ACC112 (cell line): Measurements from ENCODE around the gene TRIM24.
"Not testable (repeated sequence)": the region's sequence is repeated elsewhere in the genome, so short reads cannot be mapped to it uniquely, and the experiment has no call there.

Experiments used
- H2AFZ ChIP-seq: fragments of 200-600 bp; sonication (generic); one replicate; pipeline ENCODE4 v1.6.0; 2017; ENCODE audit warnings: antibody characterized with exemption, low read length; ENCODE audit not compliant: unreplicated experiment
- H3K27ac ChIP-seq: fragments of 200-600 bp; sonication (generic); 2 replicates; pipeline ENCODE4 v1.5.1; 2014; ENCODE audit warnings: low read depth, mild to moderate bottlenecking, antibody characterized with exemption, low read length, moderate library complexity
- H3K27me3 ChIP-seq: fragments of 200-600 bp; sonication (generic); 2 replicates; pipeline ENCODE4 v1.6.1; 2014; ENCODE audit warnings: mild to moderate bottlenecking, antibody characterized with exemption, low read length, moderate library complexity, mixed read lengths; ENCODE audit not compliant: insufficient read depth
- H3K36me3 ChIP-seq: fragments of 200-600 bp; sonication (generic); 2 replicates; pipeline ENCODE4 v1.6.1; 2016; ENCODE audit warnings: mild to moderate bottlenecking, antibody characterized with exemption, low read length, moderate library complexity, mixed read lengths; ENCODE audit not compliant: insufficient read depth
- H3K4me1 ChIP-seq: fragments of 200-600 bp; sonication (generic); one replicate; pipeline ENCODE4 v1.6.1; 2016; ENCODE audit warnings: low read length, mixed read lengths; ENCODE audit not compliant: insufficient read depth, unreplicated experiment, control insufficient read depth
- H3K4me3 ChIP-seq: fragments of 200-600 bp; sonication (generic); 2 replicates; pipeline ENCODE4 v1.5.1; 2014; ENCODE audit warnings: mild to moderate bottlenecking, low read depth, low read length
- H3K79me2 ChIP-seq: fragments of 200-600 bp; sonication (generic); one replicate; pipeline ENCODE4 v1.6.0; 2016; ENCODE audit warnings: low read length; ENCODE audit not compliant: control insufficient read depth, unreplicated experiment, insufficient read depth

TRIM24 gene

GRCh38 chr7:138513344-138513871, 53.3 kb downstream of the TRIM24 start:
- Histone ChIP-seq H3K4me3 (no peak overlapping the region), H3K36me3 (no peaks in the 10 kb centered on the region; the same call in 1 of the 2 replicates), H3K79me2 (no peaks in the 10 kb centered on the region), H3K27ac (no peak overlapping the region), H3K4me1 (no peaks in the 10 kb centered on the region), H3K27me3 (no peaks in the 10 kb centered on the region), H2AFZ (no peak overlapping the region)

GRCh38 chr7:138514044-138514443, 54.0 kb downstream of the TRIM24 start:
- no peaks in the 10 kb centered on the region; the same call in 1 of the 2 replicates for H3K36me3 ChIP-seq
- no peak overlapping the region for H3K27ac ChIP-seq
- no peaks in the 10 kb centered on the region for H3K4me1 ChIP-seq
- no peak overlapping the region for H2AFZ ChIP-seq
- H3K79me2 ChIP-seq = no peaks in the 10 kb centered on the region
- H3K4me3 ChIP-seq = no peak overlapping the region
- no peaks in the 10 kb centered on the region for H3K27me3 ChIP-seq

- Histone ChIP-seq H3K27ac (no peak overlapping the region), H3K4me3 (no peak overlapping the region), H2AFZ (no peak overlapping the region), H3K4me1 (no peaks in the 10 kb centered on the region), H3K36me3 (no peaks in the 10 kb centered on the region; the same call in 1 of the 2 replicates), H3K79me2 (no peaks in the 10 kb centered on the region), H3K27me3 (no peaks in the 10 kb centered on the region)
Measured at GRCh38 chr7:138515001-138515528, 55.0 kb downstream of the TRIM24 start.

- Histone ChIP-seq H2AFZ (no peak overlapping the region), H3K4me1 (no peaks in the 10 kb centered on the region), H3K27me3 (no peaks in the 10 kb centered on the region), H3K27ac (no peak overlapping the region), H3K79me2 (no peaks in the 10 kb centered on the region), H3K36me3 (no peaks in the 10 kb centered on the region; the same call in 1 of the 2 replicates), H3K4me3 (no peak overlapping the region)
Measured at GRCh38 chr7:138519061-138519798, 59.2 kb downstream of the TRIM24 start.

- no peak overlapping the region for H2AFZ ChIP-seq
- no peaks in the 10 kb centered on the region for H3K27me3 ChIP-seq
- H3K4me3 ChIP-seq = no peak overlapping the region
- H3K4me1 ChIP-seq = no peaks in the 10 kb centered on the region
- H3K79me2 ChIP-seq = no peaks in the 10 kb centered on the region
- H3K36me3 ChIP-seq = no peaks in the 10 kb centered on the region; the same call in 1 of the 2 replicates
- H3K27ac ChIP-seq = no peak overlapping the region
Measured at GRCh38 chr7:138520742-138521141, 60.7 kb downstream of the TRIM24 start.

- Histone ChIP-seq H2AFZ (no peak overlapping the region), H3K4me3 (no peak overlapping the region), H3K79me2 (no peaks in the 10 kb centered on the region), H3K4me1 (no peaks in the 10 kb centered on the region), H3K27ac (no peak overlapping the region), H3K36me3 (peaks cover 1% of the 10 kb centered on the region; the same call in 1 of the 2 replicates), H3K27me3 (no peaks in the 10 kb centered on the region)
Measured at GRCh38 chr7:138521837-138522461, 61.9 kb downstream of the TRIM24 start.

- Histone ChIP-seq H3K27me3 (no peaks in the 10 kb centered on the region), H2AFZ (no peak overlapping the region), H3K27ac (no peak overlapping the region), H3K4me1 (no peaks in the 10 kb centered on the region), H3K4me3 (no peak overlapping the region), H3K79me2 (no peaks in the 10 kb centered on the region), H3K36me3 (peaks cover 9% of the 10 kb centered on the region; the same call in 1 of the 2 replicates)
Measured at GRCh38 chr7:138524259-138524658, 64.2 kb downstream of the TRIM24 start.

- no peaks in the 10 kb centered on the region for H3K4me1 ChIP-seq
- peaks cover 9% of the 10 kb centered on the region; the same call in 1 of the 2 replicates for H3K36me3 ChIP-seq
Measured at GRCh38 chr7:138525757-138526156, 65.7 kb downstream of the TRIM24 start.

GRCh38 chr7:138527746-138528223, 67.7 kb downstream of the TRIM24 start:
- Histone ChIP-seq H3K27ac (no peak overlapping the region), H3K4me3 (no peak overlapping the region), H3K36me3 (peaks cover 9% of the 10 kb centered on the region; the same call in 1 of the 2 replicates), H3K79me2 (no peaks in the 10 kb centered on the region), H3K27me3 (no peaks in the 10 kb centered on the region), H2AFZ (no peak overlapping the region), H3K4me1 (no peaks in the 10 kb centered on the region)

More at GRCh38 chr7:138525757-138526156, 65.7 kb downstream of the TRIM24 start:
- no peak overlapping the region for H3K27ac ChIP-seq
- no peaks in the 10 kb centered on the region for H3K79me2 ChIP-seq
- H3K4me3 ChIP-seq = no peak overlapping the region
- H3K27me3 ChIP-seq = no peaks in the 10 kb centered on the region
- no peak overlapping the region for H2AFZ ChIP-seq

- H3K79me2 ChIP-seq, H3K36me3 ChIP-seq, H3K4me1 ChIP-seq, H3K27ac ChIP-seq, H3K27me3 ChIP-seq, H3K4me3 ChIP-seq, H2AFZ ChIP-seq: not testable (repeated sequence)
Measured at GRCh38 chr7:138536833-138537232, 76.8 kb downstream of the TRIM24 start.
